ENCODE measurements around the gene SAMHD1.
A peak's percentile ranks its signal among the peaks of the same experiment; 100 is the strongest.
"Not testable (repeated sequence)": the region's sequence is repeated elsewhere in the genome, so short reads cannot be mapped to it uniquely, and the experiment has no call there.

Gene SAMHD1

DNA sequence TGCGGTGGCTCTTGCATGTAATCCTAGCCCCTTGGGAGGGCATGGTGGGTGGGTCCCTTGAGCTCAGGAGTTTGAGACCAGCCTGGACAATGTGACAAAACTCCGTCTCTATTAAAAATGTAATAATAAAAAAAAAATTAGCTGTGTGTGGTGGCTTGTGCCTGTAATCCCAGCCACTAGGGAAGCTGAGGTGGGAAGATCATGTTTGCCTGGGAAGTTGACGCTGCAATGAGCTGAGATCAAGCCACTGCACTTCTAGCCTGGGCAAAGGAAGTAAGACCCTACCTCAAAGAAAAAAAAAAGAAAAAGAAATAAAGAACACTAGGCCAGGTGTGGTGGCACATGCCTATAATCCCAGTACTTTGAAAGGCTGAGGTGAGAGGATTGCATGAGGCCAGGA is 4.5 kb upstream of the SAMHD1 start:
- no peak for DNase-seq (ENCODE audit: low read depth, low spot score)

GRCh38 chr20:36951979-36952738 is 651 bp upstream of the SAMHD1 start:
- DNase-seq (ENCODE audit: low read depth, low spot score) = no peak

DNA sequence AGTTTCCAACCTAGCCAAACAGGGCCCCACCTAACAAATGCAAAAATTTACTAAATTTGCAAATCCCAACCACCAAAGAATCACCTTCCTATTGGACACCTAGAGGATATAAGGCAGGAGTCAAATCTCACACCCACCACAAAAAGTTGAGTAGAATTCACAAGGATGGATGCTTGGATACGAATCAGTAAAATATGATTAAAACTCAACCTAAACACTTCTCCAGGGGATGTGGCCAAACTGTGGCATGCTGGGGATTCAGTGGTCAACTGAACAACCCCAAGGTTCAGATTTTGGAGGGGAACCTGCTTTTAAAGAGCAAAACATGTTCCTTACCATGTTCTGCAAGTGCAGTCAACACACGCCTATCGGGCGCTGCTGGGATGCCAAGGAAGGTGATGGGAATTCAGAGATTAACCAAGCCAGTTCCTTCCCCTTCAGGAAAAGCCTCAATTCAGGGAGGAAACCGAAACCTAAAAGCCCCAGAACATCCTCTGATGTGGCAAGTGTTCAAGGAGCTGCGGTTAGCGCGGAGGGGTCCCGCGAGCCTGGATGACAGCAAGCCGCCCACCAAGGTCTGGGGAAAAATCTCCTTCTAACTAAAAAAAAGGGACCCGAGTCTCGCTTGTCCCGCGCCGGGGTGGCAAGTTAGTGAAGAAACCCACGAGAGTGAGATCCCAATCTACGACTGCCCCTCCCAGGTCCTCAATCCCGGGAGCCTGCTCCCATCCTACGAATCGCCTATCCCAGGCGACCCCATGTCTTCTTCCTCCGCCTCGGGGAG is 902 bp downstream of the SAMHD1 start:
- DNase-seq (ENCODE audit: low read depth, low spot score) = no peak

DNA sequence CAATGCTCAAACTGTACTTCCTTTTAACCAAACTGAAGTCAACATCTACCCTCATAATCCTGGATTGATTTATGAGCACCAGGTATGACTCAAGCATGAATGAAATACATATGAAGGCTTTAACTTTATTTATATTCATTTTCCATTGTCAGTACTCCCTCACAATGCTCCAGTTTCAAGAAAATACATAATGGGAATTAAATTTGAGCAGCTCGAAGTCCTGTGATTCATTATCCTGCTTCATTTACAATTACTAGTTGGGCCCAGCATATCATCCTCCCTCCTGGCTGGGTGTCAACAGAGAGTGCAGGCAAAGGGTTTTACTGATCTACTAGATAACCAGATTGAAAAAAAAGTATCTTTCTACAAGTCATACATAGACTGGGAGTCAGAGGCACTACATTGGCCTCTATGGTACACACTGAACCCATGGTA is 10.1 kb downstream of the SAMHD1 start:
- no peak for DNase-seq (ENCODE audit: low read depth, low spot score)

DNA sequence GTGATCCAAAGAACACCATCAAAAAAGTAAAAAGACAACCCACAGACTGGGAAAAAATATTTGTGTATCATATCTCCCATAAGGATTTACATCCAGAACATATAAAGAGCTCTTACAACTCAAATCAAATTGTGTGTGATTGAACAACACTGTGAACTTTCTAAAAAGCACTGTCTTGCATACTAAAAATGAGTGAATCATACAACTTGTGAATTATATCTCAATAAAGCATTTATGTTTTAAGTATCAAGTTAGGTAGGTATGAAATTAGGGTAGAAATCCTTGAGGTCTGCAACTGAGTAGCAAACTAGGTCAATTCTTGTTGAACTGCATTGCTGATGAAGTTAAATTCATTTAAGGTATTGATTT is 14.1 kb downstream of the SAMHD1 start:
- DNase-seq (ENCODE audit: low read depth, low spot score) = no peak

DNA sequence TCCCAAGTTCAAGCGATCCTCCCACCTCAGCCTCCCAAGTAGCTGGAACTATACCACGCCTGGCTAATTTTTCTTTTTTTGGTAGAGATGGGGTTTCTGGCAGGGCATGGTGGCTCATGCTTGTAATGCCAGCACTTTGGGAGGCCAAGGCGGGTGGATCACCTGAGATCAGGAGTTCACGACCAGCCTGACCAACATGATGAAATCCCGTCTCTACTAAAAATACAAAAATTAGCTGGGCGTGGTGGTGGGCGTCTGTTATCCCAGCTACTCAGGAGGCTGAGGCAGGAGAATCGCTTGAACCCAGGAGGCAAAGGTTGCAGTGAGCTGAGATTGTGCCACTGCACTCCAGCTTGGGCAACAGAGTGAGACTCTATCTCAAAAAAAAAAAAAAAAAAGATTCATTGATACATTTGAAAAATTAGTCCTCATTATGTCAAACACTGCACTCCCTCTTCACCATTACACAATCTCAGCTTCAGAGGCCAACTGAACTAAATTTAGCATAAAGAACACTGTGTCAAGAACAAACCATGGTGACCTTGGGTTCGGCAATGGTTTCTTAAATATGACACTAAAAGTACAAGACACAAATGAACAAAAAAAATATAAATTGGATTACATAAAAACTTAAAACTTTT is 14.6 kb downstream of the SAMHD1 start:
- not testable (repeated sequence) for DNase-seq (ENCODE audit: low read depth, low spot score)

DNA sequence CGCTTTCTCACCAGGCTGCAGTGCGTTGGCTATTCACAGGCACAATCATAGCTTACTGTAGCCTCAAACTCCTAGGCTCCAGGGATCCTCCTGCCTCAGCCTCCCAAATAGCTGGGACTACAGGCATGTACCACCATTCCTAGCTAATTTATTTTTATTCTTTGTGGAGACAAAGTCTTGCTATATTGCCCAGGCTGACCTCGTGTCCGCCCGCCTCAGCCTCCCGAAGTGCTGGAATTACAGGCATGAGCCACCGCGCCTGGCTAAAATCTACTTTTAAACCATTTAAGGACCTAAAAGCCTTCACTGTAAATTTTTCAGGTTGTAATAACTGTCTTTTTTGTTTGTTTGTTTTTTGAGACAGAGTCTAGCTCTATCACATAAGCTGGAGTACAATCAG is 15.2 kb downstream of the SAMHD1 start:
- no peak for DNase-seq (ENCODE audit: low read depth, low spot score)

DNA sequence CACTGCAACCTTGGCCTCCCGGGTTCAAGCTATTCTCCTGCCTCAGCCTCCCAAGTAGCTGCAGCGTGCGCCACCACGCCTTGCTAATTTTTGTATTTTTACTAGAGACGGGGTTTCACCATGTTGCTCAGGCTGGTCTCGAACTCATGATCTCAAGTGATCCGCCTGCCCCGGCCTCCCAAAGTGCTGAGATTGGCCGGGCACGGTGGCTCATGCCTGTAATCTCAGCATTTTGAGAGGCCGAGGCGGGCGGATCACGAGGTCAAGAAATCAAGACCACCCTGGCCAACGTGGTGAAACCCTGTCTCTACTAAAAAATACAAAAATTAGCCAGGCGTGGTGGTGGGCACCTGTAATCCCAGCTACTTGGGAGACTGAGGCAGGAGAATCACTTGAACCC is 17.9 kb downstream of the SAMHD1 start:
- not testable (repeated sequence) for DNase-seq (ENCODE audit: low read depth, low spot score)

- DNase-seq (ENCODE audit: low read depth, low spot score) = no peak
Observed at GRCh38 chr20:36932476-36933426, 18.8 kb downstream of the SAMHD1 start.

DNA sequence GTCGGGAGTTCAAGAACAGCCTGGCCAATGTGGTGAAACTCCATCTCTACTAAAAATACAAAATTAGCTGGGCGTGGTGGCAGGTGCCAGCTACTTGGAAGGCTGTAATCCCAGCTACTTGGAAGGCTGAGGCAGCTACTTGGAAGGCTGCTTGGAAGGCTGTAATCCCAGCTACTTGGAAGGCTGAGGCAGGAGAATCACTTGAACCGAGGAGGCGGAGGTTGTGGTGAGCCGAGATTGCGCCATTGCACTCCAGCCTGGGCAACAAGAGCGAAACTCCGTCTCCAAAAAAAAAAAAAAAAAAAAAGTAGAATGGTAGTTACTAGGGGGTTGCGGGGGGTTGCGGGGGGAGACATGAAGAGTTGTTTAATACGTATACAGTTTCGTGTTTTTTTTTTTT is 19.4 kb downstream of the SAMHD1 start:
- DNase-seq (ENCODE audit: low read depth, low spot score) = not testable (repeated sequence)

DNA sequence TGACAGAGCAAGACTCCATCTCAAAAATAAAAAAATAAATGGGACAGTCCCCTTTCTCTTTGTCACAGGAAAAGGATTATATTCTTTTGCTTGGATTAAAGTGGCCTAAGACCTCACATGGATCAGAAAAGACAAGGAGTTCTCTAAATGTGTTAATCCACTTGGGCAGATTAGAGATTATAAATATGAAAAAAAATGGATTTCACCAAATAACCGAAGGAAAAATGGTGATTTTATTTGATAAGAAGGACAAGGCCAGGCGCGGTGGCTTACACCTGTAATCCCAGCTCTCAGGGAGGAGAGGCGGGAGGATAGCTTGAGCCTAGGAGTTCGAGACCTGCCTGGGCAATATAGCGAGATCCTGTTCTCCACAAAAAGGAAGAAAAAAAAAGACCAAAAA is 21.8 kb downstream of the SAMHD1 start:
- DNase-seq (ENCODE audit: low read depth, low spot score) = no peak

- no peak for DNase-seq (ENCODE audit: low read depth, low spot score)
Observed at GRCh38 chr20:36929290-36929689, 22.2 kb downstream of the SAMHD1 start.

DNA sequence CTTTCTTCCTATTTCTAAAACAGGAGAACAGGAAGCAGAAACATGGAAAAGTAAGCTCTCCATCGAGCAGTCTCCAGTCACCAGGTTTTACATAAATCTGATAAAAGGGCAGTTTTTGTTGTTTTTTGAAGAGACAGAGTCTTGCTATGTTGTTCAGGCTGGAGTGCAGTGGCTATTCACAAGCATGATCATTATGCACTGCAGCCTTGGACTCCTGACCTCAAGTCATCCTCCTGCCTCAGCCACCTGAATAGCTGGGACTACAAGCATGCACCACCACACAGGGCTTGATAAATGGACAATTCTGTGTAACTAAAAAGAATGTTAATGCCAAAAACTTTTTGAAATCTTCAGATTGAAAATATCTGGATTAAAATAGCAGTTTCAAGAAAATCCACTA is 23.8 kb downstream of the SAMHD1 start:
- DNase-seq (ENCODE audit: low read depth, low spot score) = no peak

GRCh38 chr20:36926653-36927200 is 24.8 kb downstream of the SAMHD1 start:
- no peak for DNase-seq (ENCODE audit: low read depth, low spot score)

- no peak for DNase-seq (ENCODE audit: low read depth, low spot score)
Observed at GRCh38 chr20:36925234-36925633, 26.3 kb downstream of the SAMHD1 start.

DNA sequence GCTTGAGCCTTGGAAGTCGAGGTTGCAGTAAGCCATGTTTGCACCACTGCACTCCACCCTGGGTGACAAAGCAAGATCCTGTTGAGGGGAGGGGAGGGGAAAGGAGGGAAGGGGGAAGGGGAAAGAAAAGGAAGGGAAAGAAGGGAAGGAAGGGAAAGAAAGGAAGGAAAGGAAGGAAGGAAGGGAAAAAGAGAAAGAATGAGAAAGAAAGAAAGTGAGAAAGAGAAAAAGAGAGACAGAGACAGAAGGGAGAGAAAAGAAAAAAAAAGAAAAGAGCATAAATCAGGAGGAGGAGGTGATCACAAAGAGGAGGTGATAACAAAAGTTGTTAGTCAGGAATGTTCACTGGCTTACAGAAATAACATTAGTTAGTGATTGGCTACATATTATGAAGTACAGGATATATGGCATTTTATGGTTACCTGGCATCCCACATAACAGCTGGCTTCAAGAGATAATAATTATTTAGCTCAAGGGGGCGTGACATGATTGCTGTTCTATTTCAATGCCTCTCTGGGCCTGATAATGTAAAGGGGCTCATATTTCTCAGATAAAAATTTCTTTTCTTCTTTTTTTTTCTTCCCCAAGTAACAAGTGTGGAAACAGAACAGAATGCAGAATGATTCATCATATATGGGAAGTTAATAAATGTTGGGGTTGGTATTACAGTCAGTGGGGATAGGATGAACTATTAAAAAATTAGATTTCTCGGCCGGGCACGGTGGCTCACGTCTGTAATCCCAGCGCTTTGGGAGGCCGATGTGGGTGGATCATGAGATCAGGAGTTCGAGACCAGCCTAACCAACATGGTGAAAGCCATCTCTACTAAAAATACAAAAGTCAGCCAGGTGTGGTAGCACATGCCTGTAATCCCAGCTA is 27.1 kb downstream of the SAMHD1 start:
- DNase-seq (ENCODE audit: low read depth, low spot score) = no peak

DNA sequence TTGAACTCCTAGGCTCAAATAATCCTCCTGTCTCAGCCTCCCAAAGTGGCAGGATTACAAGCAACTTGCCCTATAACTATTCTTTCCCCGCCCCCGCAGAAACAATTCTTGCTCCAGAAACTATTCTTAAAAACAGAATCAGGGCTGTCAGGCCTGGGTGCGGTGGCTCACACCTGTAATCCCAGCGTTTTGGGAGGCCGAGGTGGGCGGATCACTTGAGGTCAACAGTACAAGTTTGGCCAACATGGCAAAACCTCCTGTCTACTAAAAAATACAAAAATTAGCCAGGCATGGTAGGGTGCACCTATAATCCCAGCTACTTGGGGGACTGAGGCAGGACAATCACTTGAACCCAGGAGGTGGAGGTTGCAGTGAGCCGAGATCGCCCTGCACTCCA is 31.2 kb downstream of the SAMHD1 start:
- no peak for DNase-seq (ENCODE audit: low read depth, low spot score)

- peak; percentile 11 for DNase-seq (ENCODE audit: low read depth, low spot score)
Observed at GRCh38 chr20:36919715-36920333, 31.7 kb downstream of the SAMHD1 start.

DNA sequence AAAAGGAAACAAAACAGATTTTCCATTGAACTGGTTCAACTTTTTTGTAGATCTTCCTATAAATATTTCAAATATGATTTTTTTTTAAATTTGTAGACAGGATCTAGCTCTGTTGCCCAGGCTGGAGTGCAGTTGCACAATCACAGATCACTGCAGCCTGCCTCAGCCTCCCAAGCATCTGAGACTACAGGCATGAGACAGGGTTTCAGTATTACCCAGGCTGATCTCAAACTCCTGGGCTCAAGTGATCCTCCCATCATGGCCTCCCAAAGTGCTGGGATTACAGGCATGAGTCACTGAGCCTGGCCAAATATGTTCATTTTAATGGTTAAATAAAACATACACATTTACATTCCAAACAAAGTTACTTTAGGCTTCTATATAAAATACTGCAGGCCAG is 33.6 kb downstream of the SAMHD1 start:
- DNase-seq (ENCODE audit: low read depth, low spot score) = no peak

GRCh38 chr20:36917240-36917639 is 34.3 kb downstream of the SAMHD1 start:
- DNase-seq (ENCODE audit: low read depth, low spot score) = no peak

Data from activated naive CD8-positive, alpha-beta T cell treated with anti-CD3 and anti-CD28 coated beads, Interleukin-2, amount 50 U/mL, for 16 hours (primary cell).